Measurements from ENCODE around the gene TBX2. TPM values are rescaled to one million over a fixed set of nuclear protein-coding genes. Genes with fewer than 3 reads are reported as not detected.
A peak's percentile ranks its signal among the peaks of the same experiment; 100 is the strongest.

TBX2 gene
- total and polyA plus RNA-seq, 2 of the 13 experiments (the other 11 are each of a cell fraction or from before 2014, with no cell fraction given): 2.8 to 15.3 TPM

DNA sequence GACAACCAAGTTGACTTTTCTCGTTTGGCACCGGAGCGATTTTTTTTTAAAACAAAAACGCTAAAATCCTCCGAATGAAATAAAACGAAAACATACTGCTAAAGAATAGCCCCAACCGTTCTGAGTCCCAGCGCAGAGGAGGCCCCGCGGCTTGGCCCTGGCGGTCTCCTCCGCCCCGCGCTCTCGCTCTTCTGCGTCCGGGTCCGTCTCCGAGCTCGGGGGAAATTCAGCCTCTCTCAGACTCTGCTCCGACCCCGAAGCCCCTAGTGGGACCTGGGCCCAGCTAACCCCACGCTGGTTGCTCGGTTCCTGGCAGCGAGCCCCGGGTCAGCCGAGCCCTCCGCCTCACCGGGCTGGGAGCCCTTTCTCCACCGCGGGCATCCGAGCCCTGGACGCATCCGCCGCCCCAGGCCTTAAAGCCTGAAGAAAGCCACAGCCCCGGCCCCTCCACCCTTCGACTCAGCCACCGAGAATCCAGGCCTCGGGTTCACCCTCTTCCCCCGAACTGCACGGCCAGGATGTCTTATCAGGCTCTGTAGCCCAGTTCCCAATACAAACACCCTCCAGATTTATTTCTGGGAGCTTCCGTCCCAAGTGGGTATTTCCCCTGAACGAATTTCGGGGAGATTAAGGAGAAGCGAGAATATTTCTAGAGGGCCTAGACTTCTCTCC is 1.2 kb downstream of the TBX2 start:
- Histone ChIP-seq H3K4me2 (ENCODE audit: low read depth, low read length) (peak overlapping the region; percentile 84), H3K9ac (ENCODE audit: insufficient read depth, low read depth, low read length) (peak overlapping the region; percentile 73), H3K9me3 (ENCODE audit: low read length) (no peaks in the 10 kb centered on the region), H3K79me2 (ENCODE audit: insufficient read depth, low read length) (peaks cover 19% of the 10 kb centered on the region), H4K20me1 (ENCODE audit: insufficient read depth, low read length) (no peaks in the 10 kb centered on the region), H3K4me3 (replicated peaks in 1 of 3; ENCODE audit: insufficient read depth in 1 of 3, low read depth in 2 of 3, low read length in 3 of 3) (peak overlapping the region; percentile 72 to 93 (median 86)), H3K36me3 (replicated peaks in 1 of 2; ENCODE audit: control insufficient read depth in 1 of 2, insufficient read depth in 2 of 2, low read length in 2 of 2) (peaks cover 4 to 5% of the 10 kb centered on the region in 2 experiments; a peak in 2 of 5 replicates), H3K4me1 (ENCODE audit: insufficient read depth, low read length) (peaks cover 31% of the 10 kb centered on the region), H3K27me3 (ENCODE audit: control insufficient read depth in 1 of 2, insufficient read depth in 2 of 2, low read length in 2 of 2) (no peaks in the 10 kb centered on the region), H2AFZ (ENCODE audit: low read length) (no peak overlapping the region), H3K27ac (ENCODE audit: extremely low read length, insufficient read depth, low read length) (no peak overlapping the region)
- in situ Hi-C loops (cut with HindIII; ENCODE audit: extremely low pct_ligation_motif_present, low pct_unique_long_range_greater_than_20kb) (no loop called here), intact Hi-C loops (cut with micrococcal nuclease; ENCODE audit: unreplicated experiment) (no loop called here)
- POLR2A ChIA-PET: interaction anchor here (0.5 to 3.5 kb wide), 6 partner anchors 8 to 114 kb away, joined by 3 to 56 read pairs (median 20); no protein-coding TSS in a partner anchor
- DNase-seq (ENCODE audit: low spot score) (no peak), FAIRE-seq (no peak), ATAC-seq (peak; percentile 10)
- WGBS (ENCODE audit: low lambda C conversion rate): 9% methylated on average over 45 of the region's 45 CpGs
- CTCF ChIA-PET (ENCODE audit: low intra/inter-chr PET ratio, low total read pairs): interaction anchor here (1.0 kb wide), 1 partner anchor 12 kb away, joined by 3 read pairs; no protein-coding TSS in a partner anchor
- TSS peak; percentile 48 for BruUV-seq (replicated peaks)
- TF ChIP-seq, protein P1, sequence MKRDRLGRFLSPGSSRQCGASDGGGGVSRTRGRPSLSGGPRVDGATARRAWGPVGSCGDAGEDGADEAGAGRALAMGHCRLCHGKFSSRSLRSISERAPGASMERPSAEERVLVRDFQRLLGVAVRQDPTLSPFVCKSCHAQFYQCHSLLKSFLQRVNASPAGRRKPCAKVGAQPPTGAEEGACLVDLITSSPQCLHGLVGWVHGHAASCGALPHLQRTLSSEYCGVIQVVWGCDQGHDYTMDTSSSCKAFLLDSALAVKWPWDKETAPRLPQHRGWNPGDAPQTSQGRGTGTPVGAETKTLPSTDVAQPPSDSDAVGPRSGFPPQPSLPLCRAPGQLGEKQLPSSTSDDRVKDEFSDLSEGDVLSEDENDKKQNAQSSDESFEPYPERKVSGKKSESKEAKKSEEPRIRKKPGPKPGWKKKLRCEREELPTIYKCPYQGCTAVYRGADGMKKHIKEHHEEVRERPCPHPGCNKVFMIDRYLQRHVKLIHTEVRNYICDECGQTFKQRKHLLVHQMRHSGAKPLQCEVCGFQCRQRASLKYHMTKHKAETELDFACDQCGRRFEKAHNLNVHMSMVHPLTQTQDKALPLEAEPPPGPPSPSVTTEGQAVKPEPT (CRISPR knock-in tag; IDR thresholded peaks at IDR 0.05; ENCODE audit: low read depth): no peak
- TF ChIP-seq SP4 (CRISPR knock-in tag; IDR thresholded peaks at IDR 0.05): 0 out of 2 replicates have a peak, but pooled peaks have one; percentile 24
- 0 out of 2 replicates have a peak, but pooled peaks have one; percentile 21 for TF ChIP-seq NAIF1 (CRISPR knock-in tag; IDR thresholded peaks at IDR 0.05; ENCODE audit: borderline replicate concordance)
- TF ChIP-seq TEAD3 (CRISPR knock-in tag; optimal IDR thresholded peaks at IDR 0.05; ENCODE audit: borderline replicate concordance): no peak
- peak; percentile 85 for TF ChIP-seq KMT2A (CRISPR knock-in tag; IDR thresholded peaks at IDR 0.05)
- peak; percentile 68 for TF ChIP-seq RBFOX2 (IDR thresholded peaks at IDR 0.05; ENCODE audit: low read depth, low read length)
- no peak for TF ChIP-seq YEATS2 (CRISPR knock-in tag; IDR thresholded peaks at IDR 0.05; ENCODE audit: borderline replicate concordance)
- TF ChIP-seq, protein P2, sequence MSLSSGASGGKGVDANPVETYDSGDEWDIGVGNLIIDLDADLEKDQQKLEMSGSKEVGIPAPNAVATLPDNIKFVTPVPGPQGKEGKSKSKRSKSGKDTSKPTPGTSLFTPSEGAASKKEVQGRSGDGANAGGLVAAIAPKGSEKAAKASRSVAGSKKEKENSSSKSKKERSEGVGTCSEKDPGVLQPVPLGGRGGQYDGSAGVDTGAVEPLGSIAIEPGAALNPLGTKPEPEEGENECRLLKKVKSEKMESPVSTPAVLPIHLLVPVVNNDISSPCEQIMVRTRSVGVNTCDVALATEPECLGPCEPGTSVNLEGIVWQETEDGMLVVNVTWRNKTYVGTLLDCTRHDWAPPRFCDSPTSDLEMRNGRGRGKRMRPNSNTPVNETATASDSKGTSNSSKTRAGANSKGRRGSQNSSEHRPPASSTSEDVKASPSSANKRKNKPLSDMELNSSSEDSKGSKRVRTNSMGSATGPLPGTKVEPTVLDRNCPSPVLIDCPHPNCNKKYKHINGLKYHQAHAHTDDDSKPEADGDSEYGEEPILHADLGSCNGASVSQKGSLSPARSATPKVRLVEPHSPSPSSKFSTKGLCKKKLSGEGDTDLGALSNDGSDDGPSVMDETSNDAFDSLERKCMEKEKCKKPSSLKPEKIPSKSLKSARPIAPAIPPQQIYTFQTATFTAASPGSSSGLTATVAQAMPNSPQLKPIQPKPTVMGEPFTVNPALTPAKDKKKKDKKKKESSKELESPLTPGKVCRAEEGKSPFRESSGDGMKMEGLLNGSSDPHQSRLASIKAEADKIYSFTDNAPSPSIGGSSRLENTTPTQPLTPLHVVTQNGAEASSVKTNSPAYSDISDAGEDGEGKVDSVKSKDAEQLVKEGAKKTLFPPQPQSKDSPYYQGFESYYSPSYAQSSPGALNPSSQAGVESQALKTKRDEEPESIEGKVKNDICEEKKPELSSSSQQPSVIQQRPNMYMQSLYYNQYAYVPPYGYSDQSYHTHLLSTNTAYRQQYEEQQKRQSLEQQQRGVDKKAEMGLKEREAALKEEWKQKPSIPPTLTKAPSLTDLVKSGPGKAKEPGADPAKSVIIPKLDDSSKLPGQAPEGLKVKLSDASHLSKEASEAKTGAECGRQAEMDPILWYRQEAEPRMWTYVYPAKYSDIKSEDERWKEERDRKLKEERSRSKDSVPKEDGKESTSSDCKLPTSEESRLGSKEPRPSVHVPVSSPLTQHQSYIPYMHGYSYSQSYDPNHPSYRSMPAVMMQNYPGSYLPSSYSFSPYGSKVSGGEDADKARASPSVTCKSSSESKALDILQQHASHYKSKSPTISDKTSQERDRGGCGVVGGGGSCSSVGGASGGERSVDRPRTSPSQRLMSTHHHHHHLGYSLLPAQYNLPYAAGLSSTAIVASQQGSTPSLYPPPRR (CRISPR knock-in tag; IDR thresholded peaks at IDR 0.05; ENCODE audit: borderline replicate concordance): peak; percentile 46; the same call in 1 of the 2 replicates
- TF ChIP-seq, protein P3, sequence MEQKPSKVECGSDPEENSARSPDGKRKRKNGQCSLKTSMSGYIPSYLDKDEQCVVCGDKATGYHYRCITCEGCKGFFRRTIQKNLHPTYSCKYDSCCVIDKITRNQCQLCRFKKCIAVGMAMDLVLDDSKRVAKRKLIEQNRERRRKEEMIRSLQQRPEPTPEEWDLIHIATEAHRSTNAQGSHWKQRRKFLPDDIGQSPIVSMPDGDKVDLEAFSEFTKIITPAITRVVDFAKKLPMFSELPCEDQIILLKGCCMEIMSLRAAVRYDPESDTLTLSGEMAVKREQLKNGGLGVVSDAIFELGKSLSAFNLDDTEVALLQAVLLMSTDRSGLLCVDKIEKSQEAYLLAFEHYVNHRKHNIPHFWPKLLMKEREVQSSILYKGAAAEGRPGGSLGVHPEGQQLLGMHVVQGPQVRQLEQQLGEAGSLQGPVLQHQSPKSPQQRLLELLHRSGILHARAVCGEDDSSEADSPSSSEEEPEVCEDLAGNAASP (CRISPR knock-in tag; IDR thresholded peaks at IDR 0.05; ENCODE audit: borderline replicate concordance): 0 out of 2 replicates have a peak, but pooled peaks have one; percentile 15
- 0 out of 2 replicates have a peak, but pooled peaks have one; percentile 49 for TF ChIP-seq AHR (CRISPR knock-in tag; IDR thresholded peaks at IDR 0.05)
- 0 out of 2 replicates have a peak, but pooled peaks have one; percentile 16 for TF ChIP-seq ZNF292 (CRISPR knock-in tag; IDR thresholded peaks at IDR 0.05; ENCODE audit: borderline replicate concordance, low read depth)
- TF ChIP-seq, protein P4, sequence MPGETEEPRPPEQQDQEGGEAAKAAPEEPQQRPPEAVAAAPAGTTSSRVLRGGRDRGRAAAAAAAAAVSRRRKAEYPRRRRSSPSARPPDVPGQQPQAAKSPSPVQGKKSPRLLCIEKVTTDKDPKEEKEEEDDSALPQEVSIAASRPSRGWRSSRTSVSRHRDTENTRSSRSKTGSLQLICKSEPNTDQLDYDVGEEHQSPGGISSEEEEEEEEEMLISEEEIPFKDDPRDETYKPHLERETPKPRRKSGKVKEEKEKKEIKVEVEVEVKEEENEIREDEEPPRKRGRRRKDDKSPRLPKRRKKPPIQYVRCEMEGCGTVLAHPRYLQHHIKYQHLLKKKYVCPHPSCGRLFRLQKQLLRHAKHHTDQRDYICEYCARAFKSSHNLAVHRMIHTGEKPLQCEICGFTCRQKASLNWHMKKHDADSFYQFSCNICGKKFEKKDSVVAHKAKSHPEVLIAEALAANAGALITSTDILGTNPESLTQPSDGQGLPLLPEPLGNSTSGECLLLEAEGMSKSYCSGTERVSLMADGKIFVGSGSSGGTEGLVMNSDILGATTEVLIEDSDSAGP (CRISPR knock-in tag; IDR thresholded peaks at IDR 0.05; ENCODE audit: borderline replicate concordance): peak; percentile 63; the same call in 1 of the 2 replicates
- TF ChIP-seq SMARCC2 (IDR thresholded peaks at IDR 0.05): no peak
